Osteocyte (in vitro differentiated cells): Measurements from ENCODE around the gene PYGB. TPM values are rescaled to one million over a fixed set of nuclear protein-coding genes. Genes with fewer than 3 reads are reported as not detected.

ENCODE experiments used
- DNase-seq: peaks from one replicate; pipeline ENCODE4 v3.0.0; 2021; ENCODE audit warnings: mixed read lengths; ENCODE audit not compliant: unreplicated experiment; ENCODE audit errors: extremely low spot score
- H3K27ac Mint-ChIP-seq: one replicate; pipeline ENCODE4 v1.8.0; 2021; ENCODE audit warnings: mild to moderate bottlenecking, mixed read lengths; ENCODE audit not compliant: unreplicated experiment
- H3K27me3 Mint-ChIP-seq: one replicate; pipeline ENCODE4 v1.8.0; 2021; ENCODE audit warnings: mixed read lengths; ENCODE audit not compliant: unreplicated experiment
- H3K36me3 Mint-ChIP-seq: one replicate; pipeline ENCODE4 v1.8.0; 2021; ENCODE audit warnings: mixed read lengths; ENCODE audit not compliant: unreplicated experiment
- H3K4me1 Mint-ChIP-seq: one replicate; pipeline ENCODE4 v1.8.0; 2021; ENCODE audit warnings: mixed read lengths; ENCODE audit not compliant: unreplicated experiment
- H3K4me3 Mint-ChIP-seq: one replicate; pipeline ENCODE4 v1.8.0; 2021; ENCODE audit warnings: mild to moderate bottlenecking, moderate library complexity, mixed read lengths; ENCODE audit not compliant: unreplicated experiment
- H3K9me3 Mint-ChIP-seq: one replicate; pipeline ENCODE4 v1.8.0; 2021; ENCODE audit warnings: mixed read lengths; ENCODE audit not compliant: unreplicated experiment
- CTCF ChIP-seq: fragments of 200-600 bp; sonication (generic); IDR thresholded peaks from 2 replicates; pipeline ENCODE4 v1.5.0; 2021; ENCODE audit warnings: antibody characterized with exemption, mild to moderate bottlenecking, moderate library complexity
- total RNA-seq: library from RNA; stranded (reverse); gene quantifications from 2 replicates; pipeline ENCODE4 v1.2.1, GENCODE V29; 2021

Gene PYGB
- total RNA-seq, 1 donor from 2014 or later, result 234 TPM

GRCh38 chr20:25203871-25204320 lies 44.0 kb upstream of the PYGB start:
- no peaks in the 10 kb centered on the region for H3K27me3 Mint-ChIP-seq

GRCh38 chr20:25204550-25205276 lies 43.2 kb upstream of the PYGB start:
- H3K4me3 Mint-ChIP-seq, result no peak overlapping the region
- H3K36me3 Mint-ChIP-seq, result peaks cover 14% of the 10 kb centered on the region
- no peaks in the 10 kb centered on the region for H3K27me3 Mint-ChIP-seq
- H3K27ac Mint-ChIP-seq, result peak overlapping the region; percentile 55
- H3K9me3 Mint-ChIP-seq, result peaks cover 12% of the 10 kb centered on the region
- no peak for DNase-seq
- H3K4me1 Mint-ChIP-seq, result peaks cover 48% of the 10 kb centered on the region
- no peak for TF ChIP-seq CTCF

More at GRCh38 chr20:25203871-25204320, 44.0 kb upstream of the PYGB start:
- DNase-seq, result no peak
- peaks cover 57% of the 10 kb centered on the region for H3K4me1 Mint-ChIP-seq
- peaks cover 11% of the 10 kb centered on the region for H3K36me3 Mint-ChIP-seq
- TF ChIP-seq CTCF, result no peak
- H3K27ac Mint-ChIP-seq, result no peak overlapping the region
- H3K9me3 Mint-ChIP-seq, result peaks cover 12% of the 10 kb centered on the region
- H3K4me3 Mint-ChIP-seq, result no peak overlapping the region

GRCh38 chr20:25205277-25206062 lies 42.4 kb upstream of the PYGB start:
- Mint-ChIP-seq H3K4me3 (no peak overlapping the region), H3K4me1 (peaks cover 41% of the 10 kb centered on the region), H3K27ac (peak overlapping the region; percentile 55), H3K27me3 (no peaks in the 10 kb centered on the region), H3K9me3 (peaks cover 12% of the 10 kb centered on the region), H3K36me3 (peaks cover 18% of the 10 kb centered on the region)
- peak; percentile 82 for DNase-seq
- TF ChIP-seq CTCF, result no peak

- no peak for DNase-seq
- Mint-ChIP-seq H3K4me1 (peaks cover 35% of the 10 kb centered on the region), H3K27ac (peak overlapping the region; percentile 14), H3K4me3 (no peak overlapping the region), H3K27me3 (no peaks in the 10 kb centered on the region), H3K9me3 (peaks cover 12% of the 10 kb centered on the region), H3K36me3 (peaks cover 18% of the 10 kb centered on the region)
- no peak for TF ChIP-seq CTCF
Observed at GRCh38 chr20:25206063-25206403, 41.9 kb upstream of the PYGB start.

- Mint-ChIP-seq H3K36me3 (peaks cover 22% of the 10 kb centered on the region), H3K9me3 (peaks cover 12% of the 10 kb centered on the region), H3K4me1 (peaks cover 34% of the 10 kb centered on the region), H3K27me3 (no peaks in the 10 kb centered on the region), H3K27ac (no peak overlapping the region), H3K4me3 (no peak overlapping the region)
- TF ChIP-seq CTCF, result no peak
- no peak for DNase-seq
Observed at GRCh38 chr20:25206548-25206947, 41.3 kb upstream of the PYGB start.
